Measurements from ENCODE around the gene SLC15A2. TPM values are rescaled to one million over a fixed set of nuclear protein-coding genes. Genes with fewer than 3 reads are reported as not detected.
"Not testable (repeated sequence)": the region's sequence is repeated elsewhere in the genome, so short reads cannot be mapped to it uniquely, and the experiment has no call there.

The SLC15A2 gene
- total RNA-seq, 1 experiment from 2014 or later = 0.79 TPM

- no peaks in the 10 kb centered on the region for H3K4me1 Mint-ChIP-seq (ENCODE audit: insufficient read depth, unreplicated experiment)
- H3K27ac Mint-ChIP-seq (ENCODE audit: low read depth, unreplicated experiment) = no peak overlapping the region
- ChIA-PET CTCF (no interaction called here), POLR2A (no interaction called here)
- no peak for TF ChIP-seq CTCF (IDR thresholded peaks at IDR 0.05; ENCODE audit: unreplicated experiment)
- no peak for DNase-seq (ENCODE audit: unreplicated experiment)
- BruUV-seq (replicated peaks) = no TSS peak
- no peaks in the 10 kb centered on the region for H3K9me3 Mint-ChIP-seq (ENCODE audit: unreplicated experiment)
- no peaks in the 10 kb centered on the region for H3K27me3 Mint-ChIP-seq (ENCODE audit: insufficient read depth, unreplicated experiment)
- intact Hi-C loops (cut with micrococcal nuclease) = no loop called here
- no peaks in the 10 kb centered on the region for H3K36me3 Mint-ChIP-seq (ENCODE audit: insufficient read depth, unreplicated experiment)
- no peak overlapping the region for H3K4me3 Mint-ChIP-seq (ENCODE audit: unreplicated experiment)
Measured at GRCh38 chr3:121926380-121926779, 32.2 kb downstream of the SLC15A2 start.

DNA sequence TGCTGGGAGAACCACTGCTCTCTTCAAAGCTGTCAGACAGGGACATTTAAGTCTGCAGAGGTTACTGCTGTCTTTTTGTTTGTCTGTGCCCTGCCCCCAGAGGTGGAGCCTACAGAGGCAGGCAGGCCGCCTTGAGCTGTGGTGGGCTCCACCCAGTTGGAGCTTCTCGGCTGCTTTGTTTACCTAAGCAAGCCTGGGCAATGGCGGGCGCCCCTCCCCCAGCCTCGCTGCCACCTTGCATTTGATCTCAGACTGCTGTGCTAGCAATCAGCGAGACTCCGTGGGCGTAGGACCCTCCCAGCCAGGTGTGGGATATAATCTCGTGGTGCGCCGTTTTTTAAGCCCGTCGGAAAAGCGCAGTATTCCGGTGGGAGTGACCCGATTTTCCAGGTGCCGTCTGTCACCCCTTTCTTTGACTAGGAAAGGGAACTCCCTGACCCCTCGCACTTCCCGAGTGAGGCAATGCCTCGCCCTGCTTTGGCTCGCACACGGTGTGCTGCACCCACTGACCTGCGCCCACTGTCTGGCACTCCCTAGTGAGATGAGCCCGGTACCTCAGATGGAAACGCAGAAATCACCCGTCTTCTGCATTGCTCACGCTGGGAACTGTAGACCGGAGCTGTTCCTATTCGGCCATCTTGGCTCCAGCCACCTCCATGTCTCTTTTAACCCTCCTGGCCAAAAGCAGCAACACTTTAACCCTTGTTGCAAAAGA, 44.1 kb downstream of the SLC15A2 start:
- H3K4me3 Mint-ChIP-seq (ENCODE audit: unreplicated experiment); H3K4me1 Mint-ChIP-seq (ENCODE audit: insufficient read depth, unreplicated experiment); H3K36me3 Mint-ChIP-seq (ENCODE audit: insufficient read depth, unreplicated experiment); H3K9me3 Mint-ChIP-seq (ENCODE audit: unreplicated experiment); BruUV-seq (replicated peaks); H3K27ac Mint-ChIP-seq (ENCODE audit: low read depth, unreplicated experiment); CTCF ChIA-PET; POLR2A ChIA-PET; DNase-seq (ENCODE audit: unreplicated experiment); H3K27me3 Mint-ChIP-seq (ENCODE audit: insufficient read depth, unreplicated experiment); intact Hi-C loops (cut with micrococcal nuclease): not testable (repeated sequence)

- no peak for DNase-seq (ENCODE audit: unreplicated experiment)
- no TSS peak for BruUV-seq (replicated peaks)
- no peak overlapping the region for H3K27ac Mint-ChIP-seq (ENCODE audit: low read depth, unreplicated experiment)
- no peaks in the 10 kb centered on the region for H3K27me3 Mint-ChIP-seq (ENCODE audit: insufficient read depth, unreplicated experiment)
- no peak for TF ChIP-seq CTCF (IDR thresholded peaks at IDR 0.05; ENCODE audit: unreplicated experiment)
- ChIA-PET POLR2A (interaction anchor here (0.7 kb wide), 1 partner anchor 63 kb away, joined by 3 read pairs; no protein-coding TSS in a partner anchor), CTCF (interaction anchor here (0.6 to 0.9 kb wide), 2 partner anchors 43 to 54 kb away, joined by 3 read pairs; no protein-coding TSS in a partner anchor)
- intact Hi-C loops (cut with micrococcal nuclease) = no loop called here
- no peaks in the 10 kb centered on the region for H3K9me3 Mint-ChIP-seq (ENCODE audit: unreplicated experiment)
- H3K4me3 Mint-ChIP-seq (ENCODE audit: unreplicated experiment) = no peak overlapping the region
- peaks cover 5% of the 10 kb centered on the region for H3K4me1 Mint-ChIP-seq (ENCODE audit: insufficient read depth, unreplicated experiment)
- H3K36me3 Mint-ChIP-seq (ENCODE audit: insufficient read depth, unreplicated experiment) = no peaks in the 10 kb centered on the region
Measured at GRCh38 chr3:121941592-121941991, 47.4 kb downstream of the SLC15A2 start.

DNA sequence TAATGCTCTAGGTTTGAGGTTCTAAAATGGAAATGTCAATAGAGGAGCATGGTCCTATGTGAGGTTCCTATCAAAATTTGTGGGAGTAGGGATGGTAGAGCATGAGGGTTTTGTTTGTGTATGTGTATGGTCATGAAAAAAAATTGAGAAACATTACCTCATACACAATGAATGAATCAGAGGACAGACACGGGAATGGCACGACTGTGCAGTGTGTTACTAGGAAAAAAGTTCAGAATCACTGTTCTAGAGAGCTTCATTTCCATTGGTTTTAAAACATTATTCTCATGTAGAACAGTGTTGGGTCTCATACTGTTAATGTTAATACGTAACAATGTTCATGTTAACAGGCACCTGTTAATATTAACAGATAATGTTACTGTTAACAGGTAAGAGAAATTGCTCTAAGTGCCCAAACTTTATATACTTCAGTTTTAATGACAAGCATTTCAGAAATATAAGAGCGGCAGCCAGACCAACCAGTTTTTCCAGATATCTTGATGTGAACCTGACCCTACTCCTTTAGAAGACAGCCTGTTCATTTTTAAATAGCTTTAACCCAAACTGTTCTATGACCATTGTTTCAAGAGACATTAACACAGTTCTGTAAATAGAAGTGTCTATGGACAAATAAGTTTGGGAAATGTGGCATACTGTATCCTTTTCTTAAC, 48.0 kb downstream of the SLC15A2 start:
- ChIA-PET POLR2A (no interaction called here), CTCF (interaction anchor here (0.5 kb wide), 1 partner anchor 1870 kb away, joined by 3 read pairs; no protein-coding TSS in a partner anchor)
- intact Hi-C loops (cut with micrococcal nuclease) = no loop called here
- no peaks in the 10 kb centered on the region for H3K36me3 Mint-ChIP-seq (ENCODE audit: insufficient read depth, unreplicated experiment)
- H3K27ac Mint-ChIP-seq (ENCODE audit: low read depth, unreplicated experiment) = no peak overlapping the region
- DNase-seq (ENCODE audit: unreplicated experiment) = peak; percentile 8
- H3K4me3 Mint-ChIP-seq (ENCODE audit: unreplicated experiment) = no peak overlapping the region
- H3K4me1 Mint-ChIP-seq (ENCODE audit: insufficient read depth, unreplicated experiment) = peaks cover 5% of the 10 kb centered on the region
- no TSS peak for BruUV-seq (replicated peaks)
- H3K27me3 Mint-ChIP-seq (ENCODE audit: insufficient read depth, unreplicated experiment) = no peaks in the 10 kb centered on the region
- H3K9me3 Mint-ChIP-seq (ENCODE audit: unreplicated experiment) = no peaks in the 10 kb centered on the region
- no peak for TF ChIP-seq CTCF (IDR thresholded peaks at IDR 0.05; ENCODE audit: unreplicated experiment)
